ENCODE results near the gene GNAS-AS1. TPM values are rescaled to one million over a fixed set of nuclear protein-coding genes. Genes with fewer than 3 reads are reported as not detected.
A peak's percentile ranks its signal among the peaks of the same experiment; 100 is the strongest.

The GNAS-AS1 gene
- total RNA-seq, 1 donor from 2014 or later = 1.5 TPM

DNA sequence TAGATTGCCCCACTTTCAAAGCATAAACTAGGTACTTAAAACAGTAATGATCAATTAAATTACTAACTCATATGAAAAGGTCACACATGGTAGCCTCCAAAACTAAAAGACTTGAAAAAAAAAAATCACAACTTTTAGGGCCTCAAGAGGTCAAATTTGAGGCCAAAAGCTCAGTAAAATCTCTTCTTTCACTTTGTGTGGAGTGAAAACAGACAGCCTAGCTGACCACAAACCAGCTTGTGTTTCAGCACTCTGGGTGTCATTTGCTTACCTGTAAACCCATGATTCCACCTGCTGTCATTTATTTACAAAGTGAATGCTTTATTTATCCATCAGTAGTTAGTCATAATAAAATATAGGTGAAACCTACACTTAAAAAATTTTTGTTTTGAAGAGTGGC lies 35.8 kb upstream of the GNAS-AS1 start:
- Mint-ChIP-seq H3K27me3 (ENCODE audit: unreplicated experiment) (no peaks in the 10 kb centered on the region), H3K4me1 (ENCODE audit: unreplicated experiment) (peaks cover 19% of the 10 kb centered on the region), H3K9me3 (ENCODE audit: unreplicated experiment) (no peaks in the 10 kb centered on the region), H3K36me3 (ENCODE audit: unreplicated experiment) (no peaks in the 10 kb centered on the region), H3K4me3 (ENCODE audit: unreplicated experiment) (no peak overlapping the region), H3K27ac (ENCODE audit: unreplicated experiment) (no peak overlapping the region)
- TF ChIP-seq, protein P1, sequence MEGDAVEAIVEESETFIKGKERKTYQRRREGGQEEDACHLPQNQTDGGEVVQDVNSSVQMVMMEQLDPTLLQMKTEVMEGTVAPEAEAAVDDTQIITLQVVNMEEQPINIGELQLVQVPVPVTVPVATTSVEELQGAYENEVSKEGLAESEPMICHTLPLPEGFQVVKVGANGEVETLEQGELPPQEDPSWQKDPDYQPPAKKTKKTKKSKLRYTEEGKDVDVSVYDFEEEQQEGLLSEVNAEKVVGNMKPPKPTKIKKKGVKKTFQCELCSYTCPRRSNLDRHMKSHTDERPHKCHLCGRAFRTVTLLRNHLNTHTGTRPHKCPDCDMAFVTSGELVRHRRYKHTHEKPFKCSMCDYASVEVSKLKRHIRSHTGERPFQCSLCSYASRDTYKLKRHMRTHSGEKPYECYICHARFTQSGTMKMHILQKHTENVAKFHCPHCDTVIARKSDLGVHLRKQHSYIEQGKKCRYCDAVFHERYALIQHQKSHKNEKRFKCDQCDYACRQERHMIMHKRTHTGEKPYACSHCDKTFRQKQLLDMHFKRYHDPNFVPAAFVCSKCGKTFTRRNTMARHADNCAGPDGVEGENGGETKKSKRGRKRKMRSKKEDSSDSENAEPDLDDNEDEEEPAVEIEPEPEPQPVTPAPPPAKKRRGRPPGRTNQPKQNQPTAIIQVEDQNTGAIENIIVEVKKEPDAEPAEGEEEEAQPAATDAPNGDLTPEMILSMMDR (IDR thresholded peaks at IDR 0.05) = no peak
- no peak for DNase-seq (ENCODE audit: extremely low spot score, unreplicated experiment)

DNA sequence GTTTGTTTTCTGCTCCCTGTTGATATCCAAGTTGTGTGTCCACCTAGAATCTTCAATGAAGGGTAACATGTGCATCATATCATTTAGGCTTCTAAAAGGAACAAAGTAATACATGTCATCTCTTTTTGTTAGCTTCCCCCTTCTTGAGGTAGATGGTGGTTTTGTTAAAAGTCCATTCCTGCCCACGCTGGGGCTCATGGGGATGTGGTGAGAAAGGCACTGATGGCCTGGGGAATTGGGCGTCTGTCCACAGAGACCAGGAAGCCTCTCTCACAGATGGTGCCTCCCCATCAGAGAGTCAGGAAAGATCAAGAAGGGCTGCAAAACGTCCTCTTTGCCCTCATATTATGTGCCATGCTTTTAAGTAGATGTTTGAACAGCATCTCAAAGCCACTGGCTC lies 34.3 kb upstream of the GNAS-AS1 start:
- no peak overlapping the region for H3K4me3 Mint-ChIP-seq (ENCODE audit: unreplicated experiment)
- H3K4me1 Mint-ChIP-seq (ENCODE audit: unreplicated experiment) = peaks cover 19% of the 10 kb centered on the region
- DNase-seq (ENCODE audit: extremely low spot score, unreplicated experiment) = no peak
- no peaks in the 10 kb centered on the region for H3K27me3 Mint-ChIP-seq (ENCODE audit: unreplicated experiment)
- no peaks in the 10 kb centered on the region for H3K36me3 Mint-ChIP-seq (ENCODE audit: unreplicated experiment)
- TF ChIP-seq, protein P1 (IDR thresholded peaks at IDR 0.05) = no peak
- H3K9me3 Mint-ChIP-seq (ENCODE audit: unreplicated experiment) = no peaks in the 10 kb centered on the region
- no peak overlapping the region for H3K27ac Mint-ChIP-seq (ENCODE audit: unreplicated experiment)

DNA sequence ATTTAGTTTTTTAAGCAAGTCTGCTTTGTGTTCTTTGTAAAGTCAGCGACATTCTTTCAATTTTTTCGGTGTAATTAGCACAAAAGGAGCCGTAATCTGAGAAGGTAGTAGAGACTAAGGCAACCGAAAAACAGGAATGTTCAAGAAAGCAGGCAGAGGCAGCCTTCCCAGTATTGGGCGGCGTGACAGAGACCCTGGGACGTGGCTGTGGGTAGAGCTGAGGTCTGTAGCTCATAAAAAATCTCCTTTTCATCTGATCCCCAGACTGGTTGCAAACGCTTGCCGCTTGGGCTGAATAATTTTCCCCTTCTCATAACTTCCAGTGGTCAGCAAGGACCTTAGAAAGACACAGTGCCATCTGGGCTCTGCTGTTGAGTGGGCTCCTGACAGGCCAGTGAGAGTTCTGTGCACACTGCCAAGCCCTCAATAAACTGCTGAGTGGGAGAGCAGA lies 32.6 kb upstream of the GNAS-AS1 start:
- Mint-ChIP-seq H3K36me3 (ENCODE audit: unreplicated experiment) (no peaks in the 10 kb centered on the region), H3K9me3 (ENCODE audit: unreplicated experiment) (no peaks in the 10 kb centered on the region), H3K27ac (ENCODE audit: unreplicated experiment) (peak overlapping the region; percentile 66), H3K27me3 (ENCODE audit: unreplicated experiment) (no peaks in the 10 kb centered on the region), H3K4me3 (ENCODE audit: unreplicated experiment) (peak overlapping the region; percentile 17), H3K4me1 (ENCODE audit: unreplicated experiment) (peaks cover 18% of the 10 kb centered on the region)
- TF ChIP-seq, protein P1 (IDR thresholded peaks at IDR 0.05) = no peak
- peak; percentile 69 for DNase-seq (ENCODE audit: extremely low spot score, unreplicated experiment)

DNA sequence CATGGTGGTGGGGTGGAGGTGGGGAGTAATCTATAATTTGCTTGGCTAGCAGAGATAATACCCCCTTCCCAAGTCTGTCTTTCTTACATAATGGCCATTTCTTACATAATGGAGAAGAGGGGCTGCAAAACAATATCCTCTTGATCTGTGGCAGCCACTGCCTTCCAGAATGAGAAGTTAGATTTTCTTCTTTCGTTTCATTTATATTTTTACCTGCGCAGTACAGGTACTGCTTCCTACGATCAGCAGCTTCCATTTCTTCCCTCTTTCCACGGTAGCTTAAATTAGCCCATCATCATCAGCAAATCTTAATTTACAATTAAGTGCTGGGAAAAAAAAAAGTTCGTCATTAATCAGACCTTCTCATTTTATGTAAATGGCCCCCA lies 32.0 kb upstream of the GNAS-AS1 start:
- H3K4me3 Mint-ChIP-seq (ENCODE audit: unreplicated experiment) = no peak overlapping the region
- no peaks in the 10 kb centered on the region for H3K27me3 Mint-ChIP-seq (ENCODE audit: unreplicated experiment)
- H3K4me1 Mint-ChIP-seq (ENCODE audit: unreplicated experiment) = peaks cover 15% of the 10 kb centered on the region
- no peak for DNase-seq (ENCODE audit: extremely low spot score, unreplicated experiment)
- H3K36me3 Mint-ChIP-seq (ENCODE audit: unreplicated experiment) = no peaks in the 10 kb centered on the region
- TF ChIP-seq, protein P1 (IDR thresholded peaks at IDR 0.05) = no peak
- peak overlapping the region; percentile 66 for H3K27ac Mint-ChIP-seq (ENCODE audit: unreplicated experiment)
- no peaks in the 10 kb centered on the region for H3K9me3 Mint-ChIP-seq (ENCODE audit: unreplicated experiment)

DNA sequence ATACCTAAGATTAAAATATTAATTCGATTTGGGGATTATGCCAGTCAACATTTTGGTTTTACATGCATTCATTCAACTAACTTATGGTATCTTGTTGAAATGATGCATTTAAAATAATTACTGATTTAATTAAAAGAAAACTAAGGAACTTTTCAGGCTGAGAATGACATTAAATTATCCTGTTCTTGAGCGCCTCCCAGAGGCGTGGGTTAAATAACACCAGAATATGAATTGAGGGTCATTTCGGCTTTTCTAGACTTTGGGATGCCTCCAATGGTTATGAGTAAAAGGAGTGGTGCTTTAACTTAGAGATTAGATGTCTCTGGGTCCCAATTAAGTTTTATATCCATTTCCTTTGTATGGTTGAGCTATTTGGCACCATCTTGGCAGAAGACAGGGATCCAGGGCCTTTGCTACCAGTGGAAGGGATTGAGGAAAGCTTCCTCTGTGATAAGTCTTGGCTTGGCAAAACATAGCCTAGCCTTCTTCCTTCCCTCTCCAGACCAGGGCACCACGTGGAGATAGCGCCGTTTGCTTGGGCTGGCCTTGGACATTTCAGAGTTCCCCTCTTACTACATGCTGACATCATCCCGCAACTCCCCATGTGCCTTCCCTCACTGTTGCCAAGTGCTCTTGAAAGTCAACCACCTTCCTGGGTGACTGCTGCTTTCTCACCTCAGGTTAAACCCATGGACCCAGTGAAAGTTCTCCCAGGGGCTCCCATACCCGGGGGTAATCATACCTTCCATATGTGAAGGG lies 30.5 kb upstream of the GNAS-AS1 start:
- no peaks in the 10 kb centered on the region for H3K36me3 Mint-ChIP-seq (ENCODE audit: unreplicated experiment)
- peak; percentile 56 for DNase-seq (ENCODE audit: extremely low spot score, unreplicated experiment)
- H3K4me3 Mint-ChIP-seq (ENCODE audit: unreplicated experiment) = no peak overlapping the region
- peaks cover 22% of the 10 kb centered on the region for H3K4me1 Mint-ChIP-seq (ENCODE audit: unreplicated experiment)
- H3K27me3 Mint-ChIP-seq (ENCODE audit: unreplicated experiment) = no peaks in the 10 kb centered on the region
- no peaks in the 10 kb centered on the region for H3K9me3 Mint-ChIP-seq (ENCODE audit: unreplicated experiment)
- H3K27ac Mint-ChIP-seq (ENCODE audit: unreplicated experiment) = no peak overlapping the region
- TF ChIP-seq, protein P1 (IDR thresholded peaks at IDR 0.05) = peak; percentile 11

All from osteocyte (in vitro differentiated cells).